GM18526 (cell line): ENCODE measurements around the gene RNF31.

Experiments used
- POLR2A ChIP-seq: IDR thresholded peaks from 3 replicates; pipeline ENCODE4 v1.6.1; 2011; ENCODE audit not compliant: insufficient read length; ENCODE audit errors: extremely low read depth

Gene RNF31

DNA sequence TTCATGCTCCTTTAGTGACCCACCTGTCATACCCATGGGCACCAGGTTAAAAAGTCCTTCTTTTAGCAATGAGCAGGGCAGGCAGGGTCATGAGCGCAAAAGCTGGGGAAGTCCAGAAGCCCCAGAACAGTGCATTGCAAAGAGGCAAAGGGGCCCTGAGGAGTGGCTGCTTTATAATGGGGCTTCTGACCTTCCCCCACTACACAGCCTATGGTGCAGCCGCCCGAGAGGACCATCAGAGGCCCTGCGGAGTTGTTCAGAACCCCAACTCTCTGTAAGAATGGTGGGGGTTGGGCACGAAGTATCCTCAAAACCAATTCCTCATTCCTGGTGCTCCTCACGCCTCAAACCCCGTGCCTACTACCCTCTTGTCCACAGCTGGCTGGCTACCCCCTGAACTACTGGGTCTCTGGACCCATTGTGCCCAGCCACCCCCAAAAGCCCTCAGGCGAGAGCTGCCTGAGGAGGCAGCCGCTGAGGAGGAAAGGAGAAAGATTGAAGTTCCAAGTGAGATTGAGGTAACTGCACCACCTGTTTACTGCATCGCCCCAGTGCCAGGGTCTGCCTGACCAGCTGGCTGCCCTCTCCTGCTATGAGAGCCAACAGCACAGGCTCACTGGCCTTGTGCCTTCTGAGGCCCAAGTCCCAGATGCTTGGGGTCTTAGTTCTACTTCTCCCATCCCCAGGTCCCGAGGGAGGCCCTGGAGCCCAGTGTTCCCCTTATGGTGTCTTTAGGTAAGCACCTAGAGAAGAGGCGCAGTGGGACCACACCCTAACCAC is 31.3 kb downstream of the RNF31 start:
- TF ChIP-seq POLR2A = no peak

DNA sequence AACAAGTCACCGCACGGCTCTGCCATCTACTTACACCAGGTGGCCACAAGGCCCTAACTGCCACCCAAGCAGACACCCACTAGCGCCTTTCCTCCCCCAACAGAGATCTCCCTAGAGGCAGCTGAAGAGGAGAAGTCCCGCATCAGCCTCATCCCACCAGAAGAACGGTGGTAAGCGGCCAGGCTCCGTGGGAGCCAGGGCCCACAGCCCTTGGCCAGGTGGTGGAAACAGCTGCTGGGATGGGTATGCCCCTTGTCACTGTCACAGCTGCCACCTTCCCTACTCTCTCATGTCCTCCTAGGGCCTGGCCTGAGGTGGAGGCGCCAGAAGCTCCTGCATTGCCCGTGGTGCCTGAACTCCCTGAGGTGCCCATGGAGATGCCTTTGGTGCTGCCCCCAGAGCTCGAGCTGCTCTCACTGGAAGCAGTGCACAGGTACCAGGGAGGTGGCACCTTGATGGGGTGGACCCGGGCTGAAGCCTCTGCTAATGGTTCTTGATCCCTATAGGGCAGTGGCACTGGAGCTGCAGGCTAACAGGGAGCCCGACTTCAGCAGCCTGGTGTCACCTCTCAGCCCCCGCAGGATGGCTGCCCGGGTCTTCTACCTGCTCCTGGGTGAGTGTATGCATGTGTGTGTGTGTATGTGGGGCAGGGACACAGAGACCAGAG is 32.1 kb downstream of the RNF31 start:
- no peak for TF ChIP-seq POLR2A

DNA sequence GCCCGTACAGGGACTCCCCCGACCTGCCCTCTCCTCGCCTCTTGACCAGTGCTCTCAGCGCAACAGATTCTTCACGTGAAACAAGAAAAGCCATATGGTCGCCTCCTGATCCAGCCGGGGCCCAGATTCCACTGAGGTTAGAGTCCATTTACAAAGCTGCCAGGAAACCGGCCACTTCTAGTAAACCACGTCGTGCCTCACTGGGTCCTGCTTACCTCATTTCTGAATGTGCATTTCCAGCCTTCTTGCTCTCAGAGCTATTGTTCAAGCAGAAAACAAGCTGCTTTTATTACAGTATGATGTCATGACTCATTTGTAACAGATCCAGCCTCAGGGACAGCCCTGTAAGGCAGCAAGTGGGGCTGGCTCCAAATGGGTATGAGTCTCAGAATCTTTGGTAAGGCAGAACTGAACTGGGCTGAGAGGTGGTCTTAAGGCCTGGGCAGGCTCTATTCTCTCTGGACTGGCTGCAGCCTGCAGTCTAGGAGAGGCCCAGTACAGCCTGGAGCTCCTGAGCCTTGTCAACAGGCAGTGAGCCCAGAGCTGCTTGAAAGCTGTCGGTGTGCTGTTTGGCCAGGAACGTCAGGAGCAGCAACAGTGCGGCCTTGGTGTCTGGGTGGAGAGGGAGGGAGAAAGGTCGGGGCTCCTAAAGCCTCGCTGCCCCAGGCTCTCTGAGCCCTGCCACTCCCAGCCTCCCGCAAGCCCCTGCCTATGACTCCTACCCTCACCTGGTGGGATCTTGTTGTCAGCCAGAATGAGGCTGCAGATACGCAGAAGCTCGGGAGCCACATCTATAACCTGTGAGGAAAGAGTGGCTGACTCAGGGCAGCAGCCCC is 32.9 kb downstream of the RNF31 start:
- no peak for TF ChIP-seq POLR2A

DNA sequence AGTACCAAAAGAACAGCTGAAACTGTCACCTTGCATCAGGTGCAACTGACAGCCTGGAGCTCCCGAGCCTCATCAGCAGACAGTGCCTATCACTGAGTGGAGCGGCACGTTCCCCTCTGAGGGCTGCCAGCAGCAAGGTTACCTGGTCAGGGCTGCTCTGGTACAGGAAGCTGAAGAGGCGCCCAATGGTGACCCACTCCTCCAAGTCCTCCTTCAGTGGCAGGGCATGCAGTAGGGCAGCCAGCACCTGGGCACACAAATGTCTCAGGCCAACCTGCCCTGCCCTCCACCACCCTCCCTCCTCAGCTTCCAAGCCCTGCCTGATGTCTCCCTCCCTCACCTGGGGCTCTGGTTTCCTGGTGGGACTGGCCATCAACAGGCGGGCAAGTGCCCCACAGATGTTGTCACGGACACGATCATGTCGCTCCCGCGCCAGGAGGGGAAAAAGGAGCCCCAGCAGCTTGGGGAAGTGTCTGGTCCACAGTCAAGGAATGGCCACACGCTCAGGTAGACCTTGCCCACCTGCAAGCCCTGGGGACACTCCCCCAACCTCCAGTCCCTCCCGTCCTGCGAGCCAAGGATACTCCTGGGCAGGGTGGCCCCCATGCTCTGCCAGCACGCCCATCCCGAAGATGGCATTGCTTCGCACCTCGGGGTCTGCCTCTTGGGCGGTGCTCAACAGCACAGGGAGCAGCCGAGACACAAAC is 34.2 kb downstream of the RNF31 start:
- TF ChIP-seq POLR2A = no peak

DNA sequence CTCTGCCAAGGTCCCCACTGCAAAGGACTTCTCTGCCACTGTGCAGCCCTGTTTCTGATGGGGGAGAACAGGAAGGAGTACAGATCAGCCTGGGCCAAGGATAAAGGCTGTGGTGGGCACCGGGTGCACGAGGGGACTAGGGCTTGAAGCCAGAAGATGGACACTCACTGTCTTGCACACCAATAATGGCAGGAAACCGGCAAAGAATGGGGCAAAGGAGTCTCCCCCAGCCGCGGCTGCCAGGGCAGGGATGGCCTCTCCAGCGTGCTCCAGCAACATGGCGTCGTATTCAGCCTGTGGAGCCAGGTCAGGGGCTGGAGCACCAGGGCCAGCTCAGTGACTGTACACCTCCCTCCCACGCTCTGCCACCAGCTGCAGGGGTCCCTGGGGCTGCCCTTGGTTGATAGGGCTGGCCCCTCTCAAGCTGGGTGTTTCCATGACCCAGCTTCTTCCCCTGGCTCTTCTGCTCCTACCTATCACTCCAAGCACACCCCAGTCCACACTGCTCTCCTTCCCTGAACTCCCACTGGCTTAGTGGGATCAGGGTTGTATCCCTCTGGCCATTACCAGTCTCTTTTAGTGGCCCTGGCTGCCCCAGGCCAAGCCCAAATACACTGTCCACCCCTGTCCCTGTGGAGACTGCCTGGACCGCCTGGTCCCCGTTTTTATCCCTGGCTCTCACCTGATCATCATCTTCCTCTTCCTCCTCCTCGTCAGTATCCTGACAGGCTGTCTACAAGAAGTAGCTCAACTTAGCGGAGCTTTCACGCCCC is 35.0 kb downstream of the RNF31 start:
- TF ChIP-seq POLR2A = peak; percentile 34

DNA sequence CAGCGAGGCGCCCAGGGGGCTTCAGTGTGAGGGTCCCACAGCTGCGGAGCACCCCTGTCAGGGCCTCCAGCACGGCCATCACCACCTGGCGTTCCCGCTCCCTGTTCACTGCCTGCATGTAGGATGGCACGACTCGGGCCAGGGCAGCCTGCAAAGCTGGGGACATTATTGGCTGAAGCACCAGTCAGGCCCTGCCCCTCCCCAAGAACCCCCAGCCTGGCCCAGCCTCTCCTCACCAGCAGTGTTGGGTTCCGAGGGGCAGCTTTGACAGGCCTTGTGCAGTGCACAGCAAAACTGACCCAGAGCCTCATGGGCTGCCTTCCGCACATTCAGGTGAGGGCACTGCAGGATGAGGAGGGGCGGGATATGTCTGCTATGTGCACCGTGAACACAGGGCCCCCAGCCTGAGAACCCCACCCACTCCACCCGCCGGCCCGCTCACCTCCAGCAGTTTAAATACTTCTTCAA is 35.8 kb downstream of the RNF31 start:
- TF ChIP-seq POLR2A = no peak

DNA sequence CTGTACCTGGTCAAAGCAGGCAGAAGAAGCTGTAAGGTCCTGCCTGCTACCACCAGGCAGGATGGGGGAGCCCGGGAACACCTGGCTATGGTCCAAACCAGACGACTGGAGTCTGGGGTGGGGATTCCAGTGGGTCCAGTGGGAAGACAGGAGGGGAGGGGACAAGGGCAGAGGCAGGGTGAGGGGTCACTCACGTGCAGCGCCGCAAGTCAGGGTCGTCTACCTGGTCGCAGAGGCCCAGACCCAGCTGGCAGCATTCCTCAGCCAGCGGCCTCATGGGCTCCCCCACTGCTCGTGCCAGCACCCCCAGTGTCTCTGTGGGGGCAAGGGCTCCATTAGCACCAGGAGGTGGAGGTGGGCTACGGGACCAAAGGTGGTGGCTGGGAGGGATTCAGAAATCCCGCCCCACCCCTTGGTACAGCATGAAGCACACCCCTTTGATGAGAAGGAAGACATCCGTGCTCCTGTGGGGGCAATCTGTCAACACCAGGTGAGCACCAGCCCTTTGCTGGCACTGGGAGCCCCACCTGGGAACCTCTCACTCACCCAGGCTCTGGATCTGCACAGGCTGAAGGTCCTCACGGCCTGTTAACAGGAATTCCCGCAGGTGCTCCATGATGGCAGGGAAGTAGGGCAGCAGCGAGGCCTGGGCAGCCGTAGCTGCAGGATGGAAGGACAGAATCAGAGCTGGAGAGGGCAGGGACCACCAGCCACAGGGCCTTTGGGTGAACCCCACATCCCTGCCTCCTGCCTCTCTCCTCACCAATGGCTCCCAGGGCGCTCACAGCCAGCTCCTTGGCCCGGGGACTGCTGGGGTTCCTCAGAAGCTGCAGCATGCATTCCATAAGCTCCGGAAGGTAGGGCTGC is 37.0 kb downstream of the RNF31 start:
- TF ChIP-seq POLR2A = no peak

DNA sequence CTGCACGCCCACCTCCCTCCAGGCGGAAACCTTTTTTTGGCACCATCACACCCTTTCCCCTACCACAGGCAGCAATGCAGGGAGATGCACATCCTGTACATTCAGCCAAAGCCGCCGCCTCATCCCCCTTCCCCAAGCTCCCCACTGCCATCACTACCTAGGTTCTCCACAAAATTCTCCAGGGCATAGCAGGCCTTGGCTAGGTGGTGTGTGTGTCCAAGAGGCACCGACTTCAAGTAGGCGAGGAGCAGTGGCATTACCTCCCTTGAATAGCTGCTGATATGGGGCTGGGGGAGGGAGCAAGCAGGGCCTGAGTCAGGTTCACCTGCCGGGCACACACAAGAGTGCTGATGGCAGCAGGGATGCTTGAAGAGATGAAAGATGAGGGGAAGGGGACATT is 37.7 kb downstream of the RNF31 start:
- no peak for TF ChIP-seq POLR2A

DNA sequence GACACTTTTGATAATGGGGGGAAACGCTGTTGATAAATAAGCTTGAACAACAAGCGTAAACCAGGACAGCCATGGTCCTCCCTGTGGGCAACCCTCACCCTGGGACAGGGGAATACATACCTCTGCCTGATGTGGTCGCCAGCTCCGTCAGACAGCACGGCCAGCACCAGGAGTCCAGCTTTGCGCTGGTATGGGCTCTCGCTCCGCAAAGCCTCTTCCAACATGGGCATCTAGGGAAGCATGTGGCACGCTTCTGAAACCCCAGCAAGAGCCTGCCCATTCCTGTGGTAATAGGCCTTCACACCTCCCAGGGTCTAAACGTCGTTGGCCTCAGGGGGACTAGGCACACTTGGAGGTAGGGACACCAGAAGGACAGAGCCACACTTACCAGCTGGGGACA is 38.4 kb downstream of the RNF31 start:
- TF ChIP-seq POLR2A = no peak

DNA sequence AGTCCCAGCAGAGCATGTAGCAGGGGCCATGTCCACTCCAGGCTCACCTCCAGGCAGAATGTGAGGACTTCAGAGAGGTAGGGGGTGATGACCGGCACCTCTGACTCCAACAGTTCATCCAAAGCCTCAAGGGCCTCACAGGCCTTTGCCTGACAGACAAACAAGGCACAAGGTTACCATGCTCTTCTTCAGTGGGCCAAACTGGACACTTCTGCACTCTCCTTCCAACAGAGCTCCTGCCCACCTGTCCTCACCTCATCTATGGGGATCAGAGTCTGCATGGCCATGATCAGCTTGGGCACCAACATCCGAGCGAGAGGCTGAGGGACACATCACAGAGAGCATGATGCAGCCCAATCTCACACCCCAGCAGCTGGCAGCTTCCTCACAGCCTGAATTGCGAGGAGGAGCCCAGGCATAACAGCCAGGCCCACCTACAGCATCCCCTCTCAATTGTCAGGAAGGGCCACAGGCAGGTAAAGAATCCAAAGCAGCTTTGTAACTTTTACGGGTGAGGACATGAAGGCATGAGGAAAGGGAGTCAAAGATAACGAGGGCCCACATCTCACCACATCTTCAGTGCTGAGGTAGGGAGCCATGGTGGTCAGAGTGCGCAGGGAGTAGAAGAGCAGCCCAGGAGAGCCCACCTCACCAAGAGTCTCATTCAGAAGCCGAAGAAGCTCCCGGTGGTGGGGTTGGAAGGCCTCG is 39.7 kb downstream of the RNF31 start:
- TF ChIP-seq POLR2A = no peak

DNA sequence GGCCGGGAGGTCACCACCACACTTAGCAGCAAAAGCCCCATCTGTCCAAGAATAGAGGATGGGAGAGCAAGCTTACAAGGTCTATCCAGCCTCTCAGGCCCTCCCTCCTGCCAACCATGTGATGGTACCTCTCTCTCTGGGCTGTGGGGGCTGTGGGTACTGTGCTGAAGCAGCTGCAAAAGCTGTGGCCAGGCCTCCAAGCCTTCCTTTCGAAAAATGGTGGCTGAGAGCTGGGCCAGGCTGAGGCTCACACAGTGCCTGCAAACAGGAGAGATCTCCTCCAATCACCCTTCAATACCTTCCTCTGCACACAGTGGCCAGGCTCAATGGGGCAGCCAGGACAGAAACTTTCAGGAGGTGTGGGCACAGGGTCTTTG is 40.2 kb downstream of the RNF31 start:
- no peak for TF ChIP-seq POLR2A

DNA sequence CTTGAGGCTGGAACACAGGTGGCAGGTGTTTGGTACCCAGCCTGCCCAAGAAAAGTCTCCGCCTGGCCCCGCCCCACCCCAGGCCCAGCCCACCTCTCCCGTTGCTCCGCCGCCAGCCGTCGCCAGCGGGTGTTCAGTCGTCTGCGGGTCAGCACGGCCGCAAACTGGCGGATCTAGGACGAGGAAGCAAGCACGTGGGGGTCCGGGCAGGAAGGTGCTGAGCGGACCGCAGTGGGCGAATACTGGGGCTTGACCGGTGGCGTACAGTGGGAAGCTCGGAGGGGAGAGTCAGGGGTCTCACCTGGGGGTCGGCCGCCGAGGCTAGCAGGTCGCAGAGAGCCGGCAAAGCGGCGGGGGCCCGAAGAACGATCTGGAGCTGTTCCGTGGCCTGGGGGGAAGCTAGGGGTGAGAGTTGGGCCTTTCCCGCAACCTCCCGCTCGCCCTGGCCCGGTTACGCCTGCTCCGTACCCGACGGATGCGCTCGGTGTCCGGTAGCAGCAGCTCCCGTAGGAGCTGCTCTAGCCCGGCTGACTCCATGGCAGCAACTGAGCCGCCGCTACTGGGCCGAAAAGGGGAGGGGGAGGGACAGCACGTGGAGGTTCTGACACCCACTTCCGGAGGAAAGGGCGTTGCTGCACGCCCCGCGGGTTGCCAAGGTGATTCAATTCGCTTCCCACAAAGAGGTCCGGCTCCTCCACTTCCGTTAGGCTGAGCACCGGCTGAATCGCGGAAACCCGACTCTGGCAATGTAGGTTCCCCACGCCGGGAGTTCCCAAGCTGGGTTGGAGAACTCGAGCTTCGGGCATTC is 41.2 kb downstream of the RNF31 start, which contains the start of gene IPO4:
IPO4 (minus strand) TSS at position 566 of the 808 bp plus-strand sequence; CDS start at position 537, 29 bp downstream.
- peak; percentile 80 for TF ChIP-seq POLR2A
